GM12801 (cell line): ENCODE results near the gene UBR3.

ENCODE experiments used
- TF ChIP-seq, protein P1 (sequence below): IDR thresholded peaks from one replicate; pipeline ENCODE4 v1.5.1; 2011; ENCODE audit warnings: control low read depth; ENCODE audit not compliant: insufficient read length; ENCODE audit errors: extremely low read depth

The UBR3 gene, protein sequence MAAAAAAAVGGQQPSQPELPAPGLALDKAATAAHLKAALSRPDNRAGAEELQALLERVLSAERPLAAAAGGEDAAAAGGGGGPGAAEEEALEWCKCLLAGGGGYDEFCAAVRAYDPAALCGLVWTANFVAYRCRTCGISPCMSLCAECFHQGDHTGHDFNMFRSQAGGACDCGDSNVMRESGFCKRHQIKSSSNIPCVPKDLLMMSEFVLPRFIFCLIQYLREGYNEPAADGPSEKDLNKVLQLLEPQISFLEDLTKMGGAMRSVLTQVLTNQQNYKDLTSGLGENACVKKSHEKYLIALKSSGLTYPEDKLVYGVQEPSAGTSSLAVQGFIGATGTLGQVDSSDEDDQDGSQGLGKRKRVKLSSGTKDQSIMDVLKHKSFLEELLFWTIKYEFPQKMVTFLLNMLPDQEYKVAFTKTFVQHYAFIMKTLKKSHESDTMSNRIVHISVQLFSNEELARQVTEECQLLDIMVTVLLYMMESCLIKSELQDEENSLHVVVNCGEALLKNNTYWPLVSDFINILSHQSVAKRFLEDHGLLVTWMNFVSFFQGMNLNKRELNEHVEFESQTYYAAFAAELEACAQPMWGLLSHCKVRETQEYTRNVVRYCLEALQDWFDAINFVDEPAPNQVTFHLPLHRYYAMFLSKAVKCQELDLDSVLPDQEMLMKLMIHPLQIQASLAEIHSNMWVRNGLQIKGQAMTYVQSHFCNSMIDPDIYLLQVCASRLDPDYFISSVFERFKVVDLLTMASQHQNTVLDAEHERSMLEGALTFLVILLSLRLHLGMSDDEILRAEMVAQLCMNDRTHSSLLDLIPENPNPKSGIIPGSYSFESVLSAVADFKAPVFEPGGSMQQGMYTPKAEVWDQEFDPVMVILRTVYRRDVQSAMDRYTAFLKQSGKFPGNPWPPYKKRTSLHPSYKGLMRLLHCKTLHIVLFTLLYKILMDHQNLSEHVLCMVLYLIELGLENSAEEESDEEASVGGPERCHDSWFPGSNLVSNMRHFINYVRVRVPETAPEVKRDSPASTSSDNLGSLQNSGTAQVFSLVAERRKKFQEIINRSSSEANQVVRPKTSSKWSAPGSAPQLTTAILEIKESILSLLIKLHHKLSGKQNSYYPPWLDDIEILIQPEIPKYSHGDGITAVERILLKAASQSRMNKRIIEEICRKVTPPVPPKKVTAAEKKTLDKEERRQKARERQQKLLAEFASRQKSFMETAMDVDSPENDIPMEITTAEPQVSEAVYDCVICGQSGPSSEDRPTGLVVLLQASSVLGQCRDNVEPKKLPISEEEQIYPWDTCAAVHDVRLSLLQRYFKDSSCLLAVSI (N-terminal part only)

DNA sequence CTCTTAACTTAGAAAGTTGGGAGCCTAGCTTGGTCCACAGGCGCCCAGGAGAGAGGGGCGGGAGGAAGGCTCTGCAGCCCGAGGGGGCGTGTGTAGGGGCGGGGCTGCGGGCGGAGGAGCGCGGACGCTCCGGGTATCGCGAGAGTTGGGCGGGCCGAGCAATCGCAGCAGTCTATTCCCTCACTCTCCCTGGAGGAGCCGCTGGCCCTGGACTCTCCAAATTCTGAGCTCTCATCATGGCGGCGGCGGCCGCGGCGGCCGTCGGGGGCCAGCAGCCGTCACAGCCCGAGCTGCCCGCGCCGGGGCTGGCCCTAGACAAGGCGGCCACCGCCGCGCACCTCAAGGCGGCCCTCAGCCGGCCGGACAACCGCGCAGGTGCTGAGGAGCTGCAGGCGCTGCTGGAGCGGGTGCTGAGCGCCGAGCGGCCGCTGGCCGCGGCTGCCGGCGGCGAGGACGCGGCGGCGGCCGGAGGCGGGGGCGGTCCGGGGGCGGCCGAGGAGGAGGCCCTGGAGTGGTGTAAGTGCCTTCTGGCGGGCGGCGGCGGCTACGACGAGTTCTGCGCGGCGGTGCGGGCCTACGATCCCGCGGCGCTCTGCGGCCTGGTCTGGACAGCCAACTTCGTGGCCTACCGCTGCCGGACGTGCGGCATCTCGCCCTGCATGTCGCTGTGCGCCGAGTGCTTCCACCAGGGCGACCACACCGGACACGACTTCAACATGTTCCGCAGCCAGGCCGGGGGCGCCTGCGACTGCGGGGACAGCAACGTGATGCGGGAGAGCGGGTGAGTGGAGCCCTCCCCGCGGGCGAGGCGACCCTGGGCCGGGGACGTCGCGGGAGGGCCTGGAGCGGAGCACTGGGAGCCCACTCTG, at the start of gene UBR3:
TSS of gene UBR3 (plus strand) at position 183 of the 869 bp plus-strand sequence. CDS start at position 237, 54 bp downstream.
- TF ChIP-seq, protein P1, sequence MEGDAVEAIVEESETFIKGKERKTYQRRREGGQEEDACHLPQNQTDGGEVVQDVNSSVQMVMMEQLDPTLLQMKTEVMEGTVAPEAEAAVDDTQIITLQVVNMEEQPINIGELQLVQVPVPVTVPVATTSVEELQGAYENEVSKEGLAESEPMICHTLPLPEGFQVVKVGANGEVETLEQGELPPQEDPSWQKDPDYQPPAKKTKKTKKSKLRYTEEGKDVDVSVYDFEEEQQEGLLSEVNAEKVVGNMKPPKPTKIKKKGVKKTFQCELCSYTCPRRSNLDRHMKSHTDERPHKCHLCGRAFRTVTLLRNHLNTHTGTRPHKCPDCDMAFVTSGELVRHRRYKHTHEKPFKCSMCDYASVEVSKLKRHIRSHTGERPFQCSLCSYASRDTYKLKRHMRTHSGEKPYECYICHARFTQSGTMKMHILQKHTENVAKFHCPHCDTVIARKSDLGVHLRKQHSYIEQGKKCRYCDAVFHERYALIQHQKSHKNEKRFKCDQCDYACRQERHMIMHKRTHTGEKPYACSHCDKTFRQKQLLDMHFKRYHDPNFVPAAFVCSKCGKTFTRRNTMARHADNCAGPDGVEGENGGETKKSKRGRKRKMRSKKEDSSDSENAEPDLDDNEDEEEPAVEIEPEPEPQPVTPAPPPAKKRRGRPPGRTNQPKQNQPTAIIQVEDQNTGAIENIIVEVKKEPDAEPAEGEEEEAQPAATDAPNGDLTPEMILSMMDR: no peak

DNA sequence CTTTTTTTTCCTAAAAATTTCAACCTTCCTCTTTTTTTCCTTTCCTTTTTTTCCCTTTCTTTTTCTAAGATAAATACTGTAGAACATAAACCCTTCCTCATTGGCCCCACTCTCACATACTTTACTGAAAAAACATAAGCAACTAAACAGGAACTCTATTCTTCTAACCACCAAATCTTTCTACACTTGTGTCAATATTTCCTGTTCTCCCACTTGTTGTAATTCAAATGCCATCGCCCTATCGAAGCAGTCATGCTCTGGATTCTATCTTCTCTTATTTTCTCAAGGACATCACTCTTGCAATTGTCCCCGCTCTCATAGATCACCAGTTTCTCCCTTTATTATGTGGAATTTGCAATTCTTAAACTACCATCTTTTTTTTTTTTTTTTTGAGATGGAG, 48.8 kb upstream of the UBR3 start:
- TF ChIP-seq, protein P1: no peak

DNA sequence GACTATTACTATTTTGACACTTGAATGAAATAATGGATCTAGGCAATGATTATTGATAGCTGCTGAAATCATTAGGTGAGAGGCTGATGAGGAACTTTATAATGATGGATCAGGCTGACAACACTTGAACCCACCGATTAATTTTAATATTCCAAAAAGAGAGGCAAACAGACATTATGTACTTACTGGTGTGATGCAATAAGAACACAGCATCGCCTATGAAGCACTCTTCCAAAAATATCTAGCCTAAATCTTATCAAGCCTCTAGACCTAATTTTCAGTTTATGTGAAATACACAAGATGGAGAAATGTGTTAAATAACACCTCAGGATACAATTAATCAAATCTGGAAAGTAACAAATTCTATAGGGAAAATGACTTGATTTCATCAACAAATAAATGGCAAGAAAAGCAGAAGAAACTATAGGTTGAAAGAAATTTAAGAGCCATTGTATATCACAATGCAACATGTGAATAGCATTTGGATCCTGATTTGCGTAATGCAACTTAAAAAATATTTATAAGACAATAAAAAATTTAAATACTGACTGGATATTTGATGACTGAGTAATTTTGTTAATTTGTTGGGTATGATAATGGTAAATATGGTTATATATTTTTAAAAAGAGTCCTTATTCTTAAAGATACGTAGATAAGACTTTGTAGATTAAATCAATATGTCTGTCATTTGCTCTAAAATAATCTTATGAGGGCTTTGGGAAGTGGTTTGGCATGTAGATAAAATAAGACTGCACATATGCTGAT, 45.8 kb upstream of the UBR3 start:
- TF ChIP-seq, protein P1: no peak

DNA sequence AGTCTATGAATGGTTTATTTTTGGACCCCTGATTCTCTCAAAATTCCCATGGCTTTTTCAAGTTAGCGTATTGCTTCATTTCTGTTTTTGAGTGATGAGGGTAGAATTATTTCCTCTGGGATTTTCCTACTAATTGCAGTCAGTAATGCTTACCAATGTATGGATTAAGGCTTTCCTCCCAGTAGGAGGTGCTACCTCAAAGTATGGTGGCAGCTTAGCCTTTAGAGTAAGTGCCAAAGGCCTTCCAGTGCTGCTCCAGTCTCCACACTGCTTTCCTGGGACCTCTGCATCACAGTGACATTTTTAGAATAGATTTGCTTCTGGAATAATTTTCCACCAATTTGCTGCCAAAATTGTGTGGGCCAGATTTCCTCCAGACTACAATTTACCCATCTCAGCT, 44.7 kb upstream of the UBR3 start:
- TF ChIP-seq, protein P1: no peak

DNA sequence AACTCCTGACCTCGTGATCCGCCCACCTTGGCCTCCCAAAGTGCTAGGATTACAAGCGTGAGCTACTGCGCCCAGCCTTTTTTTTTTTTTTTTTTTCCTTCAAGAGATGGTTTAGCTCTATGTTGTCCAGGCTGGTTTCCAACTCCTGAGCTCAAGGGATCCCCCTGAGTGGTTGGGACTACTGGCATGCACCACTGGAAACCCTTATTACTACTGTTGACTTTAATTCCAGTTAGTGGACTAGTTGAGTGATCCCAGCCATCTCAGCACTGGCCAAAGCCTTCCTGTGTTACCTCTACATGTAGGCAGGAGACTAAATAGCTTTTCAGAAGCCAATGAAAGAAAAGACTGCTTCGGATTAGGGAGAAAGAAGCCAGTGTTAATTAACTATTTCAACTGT, 36.7 kb upstream of the UBR3 start:
- TF ChIP-seq, protein P1: no peak

DNA sequence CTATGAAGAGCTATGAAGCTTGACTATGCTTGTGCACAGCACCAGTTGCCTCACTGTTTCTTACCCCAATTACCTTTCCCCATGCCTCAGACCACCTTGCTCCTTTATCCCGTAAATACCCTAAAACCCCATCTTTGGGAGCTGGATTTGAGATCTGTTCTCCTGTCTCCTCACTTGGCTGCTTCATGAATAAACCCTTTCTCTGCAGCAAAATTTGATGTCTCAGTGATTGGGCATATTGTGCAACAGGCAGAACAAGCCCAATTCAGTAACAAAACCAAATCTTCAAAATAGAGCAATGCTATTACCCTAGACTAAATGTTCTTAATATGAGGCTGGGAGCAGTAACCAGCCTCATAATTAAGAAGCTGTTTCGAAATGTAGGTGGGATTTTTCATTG, 32.1 kb upstream of the UBR3 start:
- TF ChIP-seq, protein P1: no peak
